ENCODE data around the gene FUT4. TPM values are rescaled to one million over a fixed set of nuclear protein-coding genes. Genes with fewer than 3 reads are reported as not detected.
"Not testable (repeated sequence)": the region's sequence is repeated elsewhere in the genome, so short reads cannot be mapped to it uniquely, and the experiment has no call there.

Gene FUT4
- total and polyA plus RNA-seq, 7 donors: 3.5 to 9.1 (median 6.4) TPM

- H3K4me3 ChIP-seq: no peak overlapping the region
- DNase-seq: no peak
- TF ChIP-seq, protein P1, sequence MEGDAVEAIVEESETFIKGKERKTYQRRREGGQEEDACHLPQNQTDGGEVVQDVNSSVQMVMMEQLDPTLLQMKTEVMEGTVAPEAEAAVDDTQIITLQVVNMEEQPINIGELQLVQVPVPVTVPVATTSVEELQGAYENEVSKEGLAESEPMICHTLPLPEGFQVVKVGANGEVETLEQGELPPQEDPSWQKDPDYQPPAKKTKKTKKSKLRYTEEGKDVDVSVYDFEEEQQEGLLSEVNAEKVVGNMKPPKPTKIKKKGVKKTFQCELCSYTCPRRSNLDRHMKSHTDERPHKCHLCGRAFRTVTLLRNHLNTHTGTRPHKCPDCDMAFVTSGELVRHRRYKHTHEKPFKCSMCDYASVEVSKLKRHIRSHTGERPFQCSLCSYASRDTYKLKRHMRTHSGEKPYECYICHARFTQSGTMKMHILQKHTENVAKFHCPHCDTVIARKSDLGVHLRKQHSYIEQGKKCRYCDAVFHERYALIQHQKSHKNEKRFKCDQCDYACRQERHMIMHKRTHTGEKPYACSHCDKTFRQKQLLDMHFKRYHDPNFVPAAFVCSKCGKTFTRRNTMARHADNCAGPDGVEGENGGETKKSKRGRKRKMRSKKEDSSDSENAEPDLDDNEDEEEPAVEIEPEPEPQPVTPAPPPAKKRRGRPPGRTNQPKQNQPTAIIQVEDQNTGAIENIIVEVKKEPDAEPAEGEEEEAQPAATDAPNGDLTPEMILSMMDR (IDR thresholded peaks at IDR 0.05): peak; percentile 9 to 68 (median 48)
- TF ChIP-seq POLR2A (IDR thresholded peaks at IDR 0.05): no peak
- TF ChIP-seq EP300 (IDR thresholded peaks at IDR 0.05): no peak
- TF ChIP-seq POLR2AphosphoS5 (IDR thresholded peaks at IDR 0.05): no peak
- no peak overlapping the region for H3K27ac ChIP-seq
- WGBS, 2 donors: 11 to 24% methylated on average over 3 of the region's 3 CpGs
- intact Hi-C loops (cut with DNase I): loop anchor here (5.0 kb wide), 1 partner anchor 607 kb away; no protein-coding TSS in a partner anchor
- no peaks in the 10 kb centered on the region for H3K9me3 ChIP-seq
- no peaks in the 10 kb centered on the region for H3K27me3 ChIP-seq
- H3K36me3 ChIP-seq: peaks cover 0 to 21% (median 3%) of the 10 kb centered on the region in 4 donors
- no peaks in the 10 kb centered on the region for H3K4me1 ChIP-seq
Observed at GRCh38 chr11:94504689-94505293, 38.9 kb upstream of the FUT4 start.

DNA sequence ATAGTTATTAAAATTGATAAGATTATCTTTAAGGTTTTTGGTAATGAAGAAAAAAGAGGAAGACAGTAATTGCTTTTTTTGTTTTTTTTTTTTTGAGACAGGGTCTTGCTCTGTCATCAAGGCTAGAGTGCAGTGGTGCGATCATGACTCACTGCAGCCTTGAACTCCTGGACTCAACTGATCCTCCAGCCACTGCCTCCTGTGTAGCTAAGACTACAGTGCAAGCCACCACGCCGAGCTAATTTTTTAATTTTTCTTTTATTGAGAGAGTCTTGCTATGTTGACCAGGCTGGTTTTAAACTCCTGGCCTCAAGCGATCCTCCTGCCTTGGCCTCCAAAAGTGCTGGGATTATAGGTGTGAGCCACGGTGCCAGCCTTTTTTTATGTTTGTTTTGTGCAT, 37.2 kb upstream of the FUT4 start:
- H3K9me3 ChIP-seq; H3K4me1 ChIP-seq; H3K36me3 ChIP-seq; H3K27ac ChIP-seq; H3K4me3 ChIP-seq; H3K27me3 ChIP-seq; DNase-seq; intact Hi-C loops (cut with DNase I): not testable (repeated sequence)
- WGBS, 2 donors: 91 to 92% methylated on average over 5 of the region's 5 CpGs

DNA sequence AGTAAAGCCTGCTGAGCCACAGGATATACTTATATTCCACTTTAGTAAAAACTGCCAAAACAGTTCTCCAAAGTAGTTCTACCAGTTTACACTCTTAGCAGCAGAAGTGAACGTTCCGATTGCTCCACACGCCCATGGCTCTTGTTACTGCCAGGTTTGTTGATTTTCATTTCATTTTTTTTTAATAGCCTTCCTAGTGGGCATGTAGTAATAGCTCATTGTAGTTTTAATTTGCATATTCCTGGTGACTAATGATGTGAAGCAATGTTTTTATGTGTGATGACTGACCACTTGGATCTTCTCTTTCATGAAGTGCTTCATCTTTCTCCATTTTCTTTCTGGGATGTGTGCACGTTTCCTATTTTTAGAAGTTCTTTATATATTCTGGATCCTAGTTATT, 36.2 kb upstream of the FUT4 start:
- Histone ChIP-seq H3K4me3 (no peak overlapping the region), H3K27ac (no peak overlapping the region), H3K36me3 (no peaks in the 10 kb centered on the region), H3K9me3 (no peaks in the 10 kb centered on the region), H3K27me3 (peaks cover 0 to 11% (median 0%) of the 10 kb centered on the region in 3 donors), H3K4me1 (peaks cover 0 to 7% (median under 1%) of the 10 kb centered on the region in 4 donors)
- 36 to 67% methylated on average over 4 of the region's 4 CpGs for WGBS, 2 donors
- TF ChIP-seq POLR2AphosphoS5 (IDR thresholded peaks at IDR 0.05) (no peak), POLR2A (IDR thresholded peaks at IDR 0.05) (no peak), EP300 (IDR thresholded peaks at IDR 0.05) (no peak)
- TF ChIP-seq, protein P1 (IDR thresholded peaks at IDR 0.05): no peak
- no peak for DNase-seq
- intact Hi-C loops (cut with DNase I): no loop called here

GRCh38 chr11:94511932-94512781, 31.6 kb upstream of the FUT4 start, which contains the start of gene C11orf97:
TSS of gene C11orf97 (plus strand) at chr11:94512461. CDS start at chr11:94512529, 68 bp downstream.
- H3K36me3 ChIP-seq: no peaks in the 10 kb centered on the region
- TF ChIP-seq POLR2AphosphoS5 (IDR thresholded peaks at IDR 0.05) (no peak), POLR2A (IDR thresholded peaks at IDR 0.05) (no peak), EP300 (IDR thresholded peaks at IDR 0.05) (no peak)
- TF ChIP-seq, protein P1 (IDR thresholded peaks at IDR 0.05): no peak
- 16 to 17% methylated on average over 53 of the region's 53 CpGs for WGBS, 2 donors
- intact Hi-C loops (cut with DNase I): loop anchor here (10.0 kb wide), 1 partner anchor 383 kb away; no protein-coding TSS in a partner anchor
- no peaks in the 10 kb centered on the region for H3K9me3 ChIP-seq
- peak within 1 kb of the TSS; percentile 33 to 63 (median 49) for H3K4me3 ChIP-seq
- H3K4me1 ChIP-seq: peaks cover 0 to 7% (median 2%) of the 10 kb centered on the region in 4 donors
- DNase-seq: peak; percentile 72
- no peak within 1 kb of the TSS for H3K27ac ChIP-seq
- H3K27me3 ChIP-seq: peaks cover 0 to 16% (median 0%) of the 10 kb centered on the region in 3 donors

DNA sequence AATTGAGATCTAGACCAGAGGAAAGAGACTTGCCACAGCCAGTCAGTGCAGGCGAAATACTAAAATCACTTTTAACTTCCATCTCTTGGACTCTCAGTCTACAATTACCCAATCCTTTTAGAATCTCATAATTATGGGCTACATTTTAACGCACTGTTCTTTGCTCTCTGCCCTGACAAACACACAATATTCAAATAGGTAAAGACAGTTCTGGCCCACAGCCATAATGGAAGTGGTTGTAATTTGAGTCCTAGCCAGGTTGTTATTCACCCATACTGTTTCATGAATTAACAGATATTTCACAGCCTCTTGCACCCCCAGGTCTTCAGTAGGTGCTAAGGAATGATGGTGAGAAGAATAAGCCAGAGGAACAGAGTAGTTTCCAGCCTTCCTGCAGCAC, 30.6 kb upstream of the FUT4 start:
- Histone ChIP-seq H3K36me3 (no peaks in the 10 kb centered on the region), H3K9me3 (no peaks in the 10 kb centered on the region), H3K27ac (no peak overlapping the region), H3K4me1 (peaks cover 0 to 7% (median 2%) of the 10 kb centered on the region in 4 donors), H3K4me3 (no peak overlapping the region), H3K27me3 (peaks cover 0 to 16% (median 0%) of the 10 kb centered on the region in 3 donors)
- intact Hi-C loops (cut with DNase I): loop anchor here (10.0 kb wide), 1 partner anchor 382 kb away; no protein-coding TSS in a partner anchor
- no peak for DNase-seq
- WGBS, 2 donors: 18 to 48% methylated on average over 2 of the region's 2 CpGs
- TF ChIP-seq, protein P1 (IDR thresholded peaks at IDR 0.05): no peak
- TF ChIP-seq POLR2A (IDR thresholded peaks at IDR 0.05): no peak
- no peak for TF ChIP-seq POLR2AphosphoS5 (IDR thresholded peaks at IDR 0.05)
- no peak for TF ChIP-seq EP300 (IDR thresholded peaks at IDR 0.05)

Measured in sigmoid colon (tissue), 7 donors.